HG02610 (cell line): Measurements from ENCODE around the gene KAT2A.
"Not testable (repeated sequence)": the region's sequence is repeated elsewhere in the genome, so short reads cannot be mapped to it uniquely, and the experiment has no call there.

Experiments
- ATAC-seq: cut with Tn5 transposase; IDR thresholded peaks from one replicate; pipeline ENCODE4 v1.9.1; 2021; ENCODE audit warnings: mild to moderate bottlenecking, moderate library complexity; ENCODE audit not compliant: unreplicated experiment

Gene KAT2A

DNA sequence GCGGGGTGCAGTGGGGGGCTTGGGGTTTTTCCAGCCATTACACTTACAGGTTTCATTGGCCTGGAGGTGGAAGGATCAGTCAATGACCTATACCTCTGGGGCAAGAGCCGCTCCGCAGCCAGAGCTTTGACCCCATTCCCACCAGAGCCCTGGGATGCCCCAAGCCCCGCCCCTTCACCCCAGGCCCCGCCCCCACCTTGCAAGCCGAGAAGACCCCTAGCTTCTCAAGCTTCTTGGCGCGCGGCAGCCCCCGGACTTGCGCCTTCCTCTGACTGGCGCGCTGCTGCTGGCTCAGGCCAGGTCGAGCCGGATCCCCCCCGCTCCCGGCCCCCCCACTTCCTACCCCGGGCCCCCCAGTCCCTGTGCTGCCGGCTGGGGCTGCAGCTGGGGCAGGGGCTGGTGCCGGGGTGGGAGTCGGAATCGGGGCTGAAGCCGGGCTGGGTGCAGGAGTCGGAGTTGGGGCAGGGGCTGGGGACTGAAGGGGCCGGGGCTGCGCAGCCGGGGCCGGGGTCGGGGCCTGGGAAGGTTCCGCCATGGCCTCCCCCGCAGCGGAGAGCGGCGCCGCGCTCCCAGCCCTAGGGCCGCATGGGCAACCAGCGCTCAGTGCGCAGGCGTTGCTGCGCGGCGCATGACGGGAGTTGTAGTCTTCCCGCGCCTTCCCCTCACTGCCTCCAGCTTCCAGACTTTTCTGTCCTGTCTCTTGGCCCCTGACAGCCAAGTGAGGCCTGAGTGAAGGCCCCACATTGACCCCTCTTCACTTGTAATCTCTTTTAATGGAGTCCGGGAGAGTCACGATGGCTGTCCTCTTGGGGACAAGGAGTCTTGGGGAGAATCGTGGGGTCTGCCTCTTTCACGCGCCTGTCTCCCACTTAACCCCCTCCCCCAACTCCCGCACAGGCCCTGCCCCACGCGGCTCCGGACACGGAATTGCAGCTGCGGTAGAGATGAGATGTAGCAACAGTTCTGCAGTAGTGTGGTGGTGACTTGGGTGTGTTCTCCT lies at the start of gene KAT2A:
Gene KAT2A (minus strand): TSS at position 598 of the 1,000 bp plus-strand sequence. CDS start 63 bp downstream, at position 535.
- ATAC-seq: peak; percentile 81

DNA sequence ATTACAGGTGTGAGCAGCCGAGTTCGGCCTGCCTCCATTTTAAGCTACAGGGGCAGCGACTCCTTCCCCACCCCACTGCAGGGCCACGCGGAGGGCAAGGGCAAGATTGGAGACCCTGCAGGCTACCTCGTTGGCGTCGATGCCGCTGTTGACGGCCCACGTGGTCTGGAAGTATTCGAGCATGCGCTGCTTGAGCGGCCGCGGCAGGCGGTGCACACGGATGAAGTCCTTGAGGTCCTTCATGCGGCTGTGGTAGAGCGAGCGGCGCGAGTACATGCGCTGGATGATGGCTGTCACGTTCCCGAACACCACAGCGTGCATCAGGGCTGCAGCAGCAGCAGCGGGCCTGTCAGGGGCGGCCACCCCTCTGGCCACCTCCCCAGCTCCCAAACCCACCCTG lies 48.2 kb upstream of the KAT2A start:
- ATAC-seq: no peak

DNA sequence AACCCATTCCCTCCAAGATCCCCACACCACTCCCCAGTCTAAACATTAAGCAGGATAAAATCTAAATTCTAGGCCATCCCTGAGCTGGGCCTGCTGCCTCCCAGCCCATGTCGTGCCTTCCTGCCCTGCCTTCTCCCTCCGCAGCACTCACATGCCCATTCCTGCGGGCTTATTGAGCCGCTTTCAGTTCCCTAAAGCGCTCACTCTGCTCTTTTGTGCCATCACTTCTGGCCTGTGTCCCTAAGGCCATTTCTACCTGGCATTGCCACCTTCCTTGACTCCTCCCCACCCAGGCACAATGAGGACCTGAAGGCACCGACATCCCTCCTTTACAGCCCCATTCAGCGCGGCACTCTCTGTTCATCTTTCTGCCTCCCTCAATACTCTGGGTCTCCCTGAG lies 46.6 kb upstream of the KAT2A start:
- no peak for ATAC-seq

DNA sequence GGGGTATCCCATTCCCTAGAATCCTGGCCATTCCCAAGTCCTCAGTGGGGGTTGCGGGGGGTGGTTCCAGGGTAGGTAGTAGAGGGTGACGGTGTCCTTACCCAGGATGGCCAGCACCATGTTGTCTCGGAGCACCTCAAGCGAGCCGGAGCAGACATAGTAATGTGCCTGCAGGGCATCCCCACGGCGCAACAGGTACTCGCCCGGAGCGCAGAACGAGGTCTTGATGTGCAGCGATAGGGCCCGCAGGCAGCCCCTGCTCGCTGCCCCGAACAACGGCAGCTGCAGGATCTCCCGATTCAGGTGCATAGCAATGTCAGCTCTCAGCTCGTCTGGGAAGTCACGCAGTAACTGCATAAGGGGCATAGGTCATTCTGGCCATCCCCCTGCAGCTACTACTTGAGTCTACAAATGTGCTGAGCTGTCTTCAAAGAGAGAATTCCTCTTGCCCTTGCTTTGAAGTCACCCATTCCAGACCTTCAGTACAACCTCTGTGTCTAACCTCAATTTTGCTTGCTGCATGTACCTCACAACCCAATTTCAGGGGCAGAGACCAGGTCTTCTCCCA lies 45.1 kb upstream of the KAT2A start:
- ATAC-seq: no peak

DNA sequence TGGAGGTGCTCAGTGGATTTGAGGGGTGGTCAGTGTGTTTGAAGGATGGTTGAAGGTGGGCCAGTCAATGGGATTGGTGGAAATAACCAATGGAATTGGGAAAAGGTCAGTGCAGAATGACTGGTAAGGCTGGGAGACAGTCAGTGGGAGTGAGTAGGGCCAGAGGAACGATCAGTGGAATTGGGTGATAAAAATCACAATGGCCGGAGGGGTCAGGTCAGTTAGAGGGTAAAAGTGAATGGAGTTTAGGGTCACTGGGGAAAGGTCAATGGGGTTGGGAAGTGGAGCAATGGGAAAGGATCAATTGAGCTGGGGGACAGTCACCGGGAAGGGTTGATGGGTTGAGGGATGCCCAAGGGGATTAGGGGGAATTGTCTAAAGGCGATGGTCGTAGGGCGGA lies 44.6 kb upstream of the KAT2A start:
- no peak for ATAC-seq

DNA sequence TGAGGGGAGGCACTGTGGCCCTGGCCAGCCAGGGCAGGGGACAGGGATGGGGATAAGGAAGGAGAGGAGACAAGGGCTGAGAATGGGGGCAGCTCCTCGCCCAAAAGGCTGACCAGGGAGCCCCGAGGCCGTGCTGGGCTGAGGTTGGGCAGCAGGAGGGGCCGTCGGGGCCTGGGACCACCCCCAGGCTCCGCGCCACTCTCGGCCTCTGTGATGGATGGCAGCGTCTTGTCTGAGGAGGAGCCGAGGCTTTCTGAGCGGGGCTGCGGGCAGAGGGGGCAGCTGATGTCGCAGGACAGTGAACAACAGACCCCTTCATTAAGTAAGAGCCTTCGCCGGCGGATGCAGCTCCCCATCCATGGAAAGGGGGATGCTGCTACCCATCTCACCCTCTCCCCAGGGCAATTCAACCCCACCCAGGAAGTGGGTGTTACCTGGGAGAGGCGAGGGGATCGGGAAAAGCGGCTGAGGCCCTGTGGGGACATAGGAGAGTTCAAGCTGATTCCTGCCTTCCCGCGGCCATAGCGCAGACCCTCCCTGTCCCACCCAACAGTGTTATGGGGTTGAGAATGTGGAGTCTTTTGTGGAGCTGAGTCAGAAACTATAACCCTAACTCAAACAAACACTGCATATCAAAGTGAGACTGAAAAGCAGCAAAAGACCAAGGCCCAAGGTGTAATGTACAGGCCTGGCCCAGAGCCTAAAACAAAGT lies 42.7 kb upstream of the KAT2A start:
- ATAC-seq: no peak

DNA sequence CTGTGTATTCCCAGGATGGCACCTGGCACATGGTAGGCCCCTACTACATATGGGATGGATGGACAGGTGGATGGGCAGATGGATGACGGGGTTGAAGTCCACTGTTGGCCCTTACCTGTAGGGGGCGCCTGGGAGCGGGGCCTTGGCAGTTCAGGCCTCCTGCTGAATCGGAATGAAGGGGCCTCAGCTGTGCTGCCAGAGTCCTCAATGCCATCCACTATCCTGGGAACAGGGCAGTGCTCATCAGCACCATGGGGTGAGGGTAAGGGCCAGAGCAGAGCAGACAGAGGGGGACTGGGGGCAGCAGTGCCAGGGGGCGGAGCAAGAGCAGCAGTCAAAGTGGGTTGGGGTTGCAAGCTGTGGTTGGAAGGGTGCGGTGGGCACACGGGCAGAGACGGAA lies 41.9 kb upstream of the KAT2A start:
- no peak for ATAC-seq

DNA sequence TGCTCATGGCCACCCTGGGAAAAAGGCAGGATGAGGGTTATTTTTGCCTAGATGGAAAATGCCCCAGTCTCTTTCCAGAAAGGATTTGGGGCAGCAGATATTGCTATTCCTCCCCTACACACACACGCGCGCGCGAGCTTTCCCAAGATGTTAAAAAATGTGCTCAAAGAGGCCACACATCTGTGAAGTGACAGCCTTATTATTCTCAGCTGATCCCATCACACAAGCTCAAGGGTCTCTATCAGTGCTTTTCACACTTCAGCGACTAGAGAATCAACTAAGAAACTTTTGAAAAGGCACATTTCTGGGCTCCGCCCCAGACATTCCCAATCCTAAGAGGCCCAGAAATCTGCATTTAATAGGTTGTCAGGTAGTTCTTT lies 39.4 kb upstream of the KAT2A start:
- no peak for ATAC-seq

DNA sequence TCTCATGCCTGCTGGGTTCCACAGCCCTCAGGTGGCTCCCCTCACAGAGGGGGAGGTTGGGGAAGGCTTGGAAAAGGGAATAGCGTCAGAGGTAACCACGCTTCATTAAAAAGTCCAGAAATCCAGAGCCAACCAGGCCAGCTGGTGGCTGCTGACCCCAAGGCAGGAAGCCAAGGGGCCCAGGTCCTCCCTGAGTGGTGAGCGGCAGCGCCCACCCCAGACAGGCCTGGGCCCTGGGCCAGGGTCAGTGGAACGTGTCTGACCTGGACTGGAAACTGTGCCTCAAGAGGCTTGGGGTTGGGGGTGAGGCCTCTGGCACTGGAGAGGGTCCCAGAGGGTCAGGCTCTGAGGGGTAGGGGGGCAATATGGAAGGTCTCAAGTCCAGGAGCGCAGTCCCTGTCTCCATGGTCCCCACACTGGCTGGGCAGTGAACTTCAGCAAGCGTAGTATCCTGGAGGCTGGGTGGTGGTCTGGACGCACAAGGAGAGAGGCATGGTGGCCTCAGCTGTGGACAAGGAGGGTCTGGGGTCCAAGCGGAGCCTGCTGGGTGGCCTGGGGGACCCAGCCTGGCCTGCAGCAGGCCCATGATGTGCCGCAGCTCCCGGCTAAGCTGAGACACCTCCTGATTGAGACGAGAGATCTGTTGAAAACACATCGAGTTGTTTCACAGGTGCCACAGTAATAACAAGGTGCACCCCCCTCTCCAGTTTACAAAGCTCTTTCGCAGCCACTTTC lies 38.8 kb upstream of the KAT2A start:
- ATAC-seq: no peak

DNA sequence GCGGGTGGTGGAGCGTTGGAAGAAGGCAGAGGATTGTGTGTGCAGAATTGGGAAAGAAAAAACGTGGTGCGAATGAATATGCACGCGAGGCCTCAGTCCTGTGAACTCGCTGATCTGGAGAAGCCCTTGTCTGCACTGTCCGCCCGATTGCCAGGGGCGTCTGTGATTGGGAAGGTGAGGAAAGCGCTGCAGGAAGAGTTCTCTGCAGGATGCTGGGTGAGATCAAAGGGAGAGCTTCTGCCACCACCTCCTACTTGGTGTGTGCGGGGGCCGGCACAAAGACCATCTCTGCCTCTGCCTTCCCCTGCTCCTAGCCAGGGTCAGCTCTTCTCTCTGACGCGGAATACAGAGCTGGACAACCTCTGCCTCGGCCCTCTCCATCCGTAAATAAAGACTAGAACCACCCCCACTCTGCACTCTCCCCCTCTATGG lies 34.5 kb upstream of the KAT2A start:
- ATAC-seq: no peak

DNA sequence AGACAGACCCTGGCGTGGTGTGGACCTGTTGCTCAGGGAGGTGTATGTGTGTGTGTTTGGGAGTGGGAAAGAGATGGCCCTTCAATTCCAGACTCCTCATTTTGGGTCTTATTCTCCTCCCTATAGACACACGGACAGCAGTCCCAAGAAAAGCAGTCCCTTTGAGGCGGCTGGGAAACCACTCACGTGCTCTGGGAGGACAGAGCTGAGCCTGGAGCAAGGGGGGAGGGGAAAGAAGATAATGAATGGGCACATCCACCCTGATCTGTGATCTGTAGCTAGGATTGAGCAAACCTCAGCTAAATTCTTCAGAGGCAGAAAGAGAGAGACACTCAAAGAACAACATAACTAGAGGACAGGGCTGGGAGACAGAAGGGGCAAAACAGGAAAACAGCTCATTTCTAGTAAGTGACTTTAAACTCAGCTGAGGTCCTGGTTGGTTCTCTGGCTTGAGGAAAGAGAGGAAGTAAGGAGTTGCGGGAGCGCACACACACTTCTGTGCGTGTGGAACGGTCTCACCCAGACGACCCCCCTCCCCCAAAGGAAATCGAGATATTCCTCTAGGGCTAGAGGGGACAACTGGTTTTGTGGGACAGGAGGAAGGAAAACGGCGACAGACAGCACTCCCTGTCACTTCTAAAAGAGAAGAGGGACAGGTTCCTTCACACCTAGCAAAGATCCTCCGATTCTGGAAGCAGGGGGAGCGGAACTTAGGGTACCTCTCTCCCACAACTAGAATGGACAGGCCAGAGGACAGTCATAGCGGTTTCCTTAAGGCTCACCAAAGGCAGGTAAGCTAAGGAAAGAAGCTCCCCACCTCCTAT lies 33.0 kb upstream of the KAT2A start:
- no peak for ATAC-seq

DNA sequence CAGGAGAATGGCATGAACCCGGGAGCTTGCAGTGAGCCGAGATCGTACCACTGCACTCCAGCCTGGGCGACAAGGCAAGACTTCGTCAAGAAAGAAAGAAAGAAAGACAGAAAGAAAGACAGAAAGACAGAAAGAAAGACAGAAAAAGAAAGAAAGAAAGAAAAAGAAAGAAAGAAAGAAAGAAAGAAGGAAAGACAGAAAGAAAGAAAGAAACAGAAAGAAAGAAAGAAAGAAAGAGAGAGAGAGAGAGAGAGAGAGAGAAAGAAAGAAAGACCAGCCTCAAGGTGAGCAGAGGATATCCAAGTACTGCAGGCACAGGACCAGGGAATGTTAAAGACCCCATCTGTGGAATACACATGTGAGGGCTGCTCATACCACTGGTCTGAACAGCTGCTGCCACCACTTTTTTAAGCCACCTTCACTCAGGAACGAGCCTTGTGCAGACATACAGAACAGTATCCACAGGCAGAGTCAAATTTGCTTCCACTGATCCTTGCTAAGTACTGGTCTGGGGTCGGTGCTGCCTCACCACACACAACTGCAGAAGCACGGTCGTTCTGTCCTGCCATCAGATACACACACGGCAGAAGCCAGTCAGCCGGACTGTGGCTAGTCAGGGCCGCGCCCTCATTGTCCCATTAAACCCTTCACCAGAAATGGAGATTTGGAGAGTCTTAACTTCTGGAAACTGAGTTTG lies 25.9 kb upstream of the KAT2A start:
- no peak for ATAC-seq

DNA sequence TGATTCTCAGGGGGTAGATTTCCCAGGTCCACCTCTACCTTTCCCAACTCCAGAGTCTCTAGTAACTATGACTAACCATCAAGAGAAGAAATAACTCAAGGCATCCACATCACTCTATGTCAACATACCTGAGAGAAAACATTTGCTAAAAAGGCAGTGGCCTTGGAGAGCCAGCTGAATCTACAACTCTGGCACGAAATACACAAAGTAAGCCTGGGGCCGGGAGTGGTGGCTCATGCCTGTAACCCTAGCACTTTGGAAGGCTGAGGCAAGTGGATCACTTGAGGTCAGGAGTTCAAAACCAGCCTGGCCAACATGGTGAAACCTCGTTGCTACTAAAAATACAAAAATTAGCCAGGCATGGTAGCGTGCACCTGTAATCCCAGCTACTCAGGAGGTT lies 22.0 kb upstream of the KAT2A start:
- not testable (repeated sequence) for ATAC-seq

DNA sequence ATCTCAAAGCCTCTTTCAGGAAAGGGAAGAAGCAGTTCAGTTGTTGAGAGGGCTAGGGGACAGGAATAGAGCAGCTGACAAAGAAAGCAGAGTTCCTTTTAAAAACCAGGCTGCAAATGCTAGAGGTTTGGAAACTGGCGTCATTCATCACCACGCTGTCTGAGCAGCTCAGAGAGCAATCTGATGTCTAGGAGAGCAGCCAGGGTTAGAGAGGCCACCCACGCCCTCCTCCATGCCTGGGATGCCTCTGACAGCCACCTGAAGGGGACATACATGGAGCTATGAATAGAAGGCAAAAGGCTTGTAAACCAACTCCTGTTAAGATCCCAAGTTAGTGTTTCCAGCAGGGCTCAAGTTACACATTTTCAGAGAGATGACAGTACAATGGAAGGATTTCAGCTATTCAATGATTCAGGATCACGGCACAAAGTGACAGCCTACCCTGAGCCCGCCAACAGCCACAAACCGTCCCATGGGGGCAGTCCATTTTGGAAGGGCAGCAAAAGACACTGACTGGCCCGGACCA lies 21.3 kb upstream of the KAT2A start:
- ATAC-seq: no peak

DNA sequence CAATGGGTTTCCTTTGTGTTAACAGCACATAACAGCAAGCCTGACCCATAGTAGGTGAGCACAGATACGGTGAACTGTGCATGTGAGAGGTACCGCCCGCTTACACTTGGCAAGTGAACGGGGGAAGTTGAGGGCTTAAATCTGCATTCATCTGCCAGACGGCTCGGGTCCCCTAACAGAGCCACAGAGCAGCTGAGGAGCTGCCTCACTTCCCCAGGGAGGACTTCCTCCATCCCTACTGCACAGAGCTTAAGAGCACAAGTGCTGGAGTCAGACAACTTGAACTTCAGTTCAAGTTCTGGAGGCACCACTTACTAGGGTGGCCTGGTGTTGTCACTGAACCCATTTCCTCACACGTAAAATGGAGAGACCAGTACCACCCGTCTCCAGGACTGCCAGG lies 20.2 kb upstream of the KAT2A start:
- no peak for ATAC-seq

DNA sequence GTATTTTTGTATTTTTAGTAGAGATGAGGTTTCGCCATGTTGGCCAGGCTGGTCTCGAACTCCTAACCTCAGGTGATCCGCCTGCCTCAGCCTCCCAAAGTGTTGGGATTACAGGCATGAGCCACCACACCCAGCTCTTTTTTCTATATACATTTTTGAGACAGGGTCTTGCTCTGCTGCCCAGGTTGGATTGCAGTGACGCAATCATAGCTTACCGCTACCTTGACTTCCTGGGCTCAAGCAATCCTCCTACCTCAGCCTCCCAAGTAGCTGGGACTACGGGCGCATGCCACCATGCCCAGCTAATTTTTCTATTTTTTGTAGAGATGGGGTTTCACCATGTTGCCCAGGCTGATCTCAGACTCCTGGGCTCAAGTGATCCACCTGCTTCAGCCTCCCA lies 19.5 kb upstream of the KAT2A start:
- not testable (repeated sequence) for ATAC-seq

DNA sequence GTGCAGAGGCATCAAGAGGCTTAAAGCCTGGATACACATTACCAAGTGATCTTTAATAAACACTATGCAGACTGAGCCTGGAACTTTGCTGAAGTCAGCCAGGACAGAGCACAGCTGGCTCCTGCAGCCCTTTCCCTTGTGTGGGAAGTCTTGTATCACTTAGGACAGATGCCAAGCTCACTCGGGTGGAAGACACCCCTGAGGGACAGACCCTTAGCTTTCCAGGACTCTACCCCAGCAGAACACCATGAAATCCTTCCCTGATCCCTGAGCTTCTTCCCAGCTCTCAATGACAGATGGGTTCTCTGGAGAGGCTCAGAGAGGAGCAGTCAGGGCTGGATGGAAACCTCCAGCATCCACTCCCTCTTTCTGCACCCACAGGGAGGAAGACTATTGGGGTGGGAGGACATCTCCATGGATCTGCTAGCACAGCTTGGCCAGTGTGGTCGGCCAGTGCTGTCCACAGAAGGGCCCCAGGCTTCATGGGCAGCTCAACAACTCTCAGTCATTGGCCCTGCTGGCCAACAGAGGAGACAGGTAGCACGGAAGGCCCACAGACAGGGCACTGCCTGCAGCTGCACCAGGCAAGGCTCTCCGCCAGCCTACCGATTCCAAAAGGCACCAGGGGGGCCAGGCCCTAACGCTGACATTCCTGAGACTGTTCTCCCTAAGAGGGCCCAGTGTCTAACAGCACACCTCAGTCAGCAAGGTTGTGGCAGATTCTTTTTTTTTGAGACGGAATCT lies 17.8 kb upstream of the KAT2A start:
- ATAC-seq: no peak

DNA sequence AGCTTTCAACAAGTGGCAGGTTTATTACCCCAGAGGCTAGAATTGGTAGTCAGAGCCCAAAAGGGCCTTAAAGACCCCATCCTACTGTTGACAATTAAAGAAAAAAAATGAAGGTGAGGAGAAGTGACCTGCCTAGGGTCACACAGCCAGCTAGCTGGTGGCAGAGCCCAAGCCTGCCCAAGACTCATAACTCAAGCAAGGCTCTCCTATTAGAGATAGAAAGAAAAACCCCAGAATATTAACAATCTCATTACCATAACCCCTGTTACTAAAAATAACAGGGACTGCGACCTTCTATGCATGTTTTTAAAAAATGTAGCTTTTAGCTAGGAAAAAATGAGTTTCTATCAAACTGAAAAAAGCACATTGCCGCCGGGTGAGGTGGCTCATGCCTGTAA lies 15.5 kb upstream of the KAT2A start:
- ATAC-seq: no peak
